ENCODE measurements around the gene SMYD3.

- TF ChIP-seq, protein P1, sequence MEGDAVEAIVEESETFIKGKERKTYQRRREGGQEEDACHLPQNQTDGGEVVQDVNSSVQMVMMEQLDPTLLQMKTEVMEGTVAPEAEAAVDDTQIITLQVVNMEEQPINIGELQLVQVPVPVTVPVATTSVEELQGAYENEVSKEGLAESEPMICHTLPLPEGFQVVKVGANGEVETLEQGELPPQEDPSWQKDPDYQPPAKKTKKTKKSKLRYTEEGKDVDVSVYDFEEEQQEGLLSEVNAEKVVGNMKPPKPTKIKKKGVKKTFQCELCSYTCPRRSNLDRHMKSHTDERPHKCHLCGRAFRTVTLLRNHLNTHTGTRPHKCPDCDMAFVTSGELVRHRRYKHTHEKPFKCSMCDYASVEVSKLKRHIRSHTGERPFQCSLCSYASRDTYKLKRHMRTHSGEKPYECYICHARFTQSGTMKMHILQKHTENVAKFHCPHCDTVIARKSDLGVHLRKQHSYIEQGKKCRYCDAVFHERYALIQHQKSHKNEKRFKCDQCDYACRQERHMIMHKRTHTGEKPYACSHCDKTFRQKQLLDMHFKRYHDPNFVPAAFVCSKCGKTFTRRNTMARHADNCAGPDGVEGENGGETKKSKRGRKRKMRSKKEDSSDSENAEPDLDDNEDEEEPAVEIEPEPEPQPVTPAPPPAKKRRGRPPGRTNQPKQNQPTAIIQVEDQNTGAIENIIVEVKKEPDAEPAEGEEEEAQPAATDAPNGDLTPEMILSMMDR (IDR thresholded peaks at IDR 0.05) = no peak
- TF ChIP-seq POLR2AphosphoS5 (IDR thresholded peaks at IDR 0.05) = no peak
- no peak for TF ChIP-seq POLR2A (IDR thresholded peaks at IDR 0.05)
- TF ChIP-seq EP300 (IDR thresholded peaks at IDR 0.05) = no peak
These were observed 58.7 kb downstream of the SMYD3 start for GRCh38 chr1:246448373-246448772.

Measured in gastroesophageal sphincter (tissue), 3 donors.